Measurements from ENCODE around the gene KCNMB4.

KCNMB4 gene

GRCh38 chr12:70364695-70365397, 1.2 kb upstream of the KCNMB4 start:
- no peak overlapping the region for H3K4ac ChIP-seq (ENCODE audit: low read length)
- peak overlapping the region; percentile 78 to 83 for H3K4me3 ChIP-seq (ENCODE audit: low read length in 2 of 2)
- peaks cover 0 to 22% (median 13%) of the 10 kb centered on the region in 3 experiments for H3K27me3 ChIP-seq (ENCODE audit: control insufficient read depth in 3 of 3, insufficient read depth in 3 of 3, low read depth in 1 of 3, low read length in 3 of 3)
- H4K8ac ChIP-seq (ENCODE audit: low read depth, low read length), result no peak overlapping the region
- peak; percentile 11 for DNase-seq (ENCODE audit: low spot score)
- H3K4me1 ChIP-seq (ENCODE audit: control insufficient read depth in 2 of 2, insufficient read depth in 1 of 2, low read depth in 1 of 2, low read length in 2 of 2), result peaks cover 3 to 4% of the 10 kb centered on the region in 2 donors
- no peak overlapping the region for H4K91ac ChIP-seq (ENCODE audit: low read depth, low read length, poor library complexity)
- no peak overlapping the region for H2BK5ac ChIP-seq (ENCODE audit: low read length)
- H3K9ac ChIP-seq (ENCODE audit: low read depth, low read length, poor library complexity), result no peak overlapping the region
- H2BK12ac ChIP-seq (ENCODE audit: low read length), result no peak overlapping the region
- H3K23ac ChIP-seq (ENCODE audit: low read depth, low read length, poor library complexity), result no peak overlapping the region
- H3K79me1 ChIP-seq (ENCODE audit: low read depth, low read length), result no peaks in the 10 kb centered on the region
- H2BK15ac ChIP-seq (ENCODE audit: low read length), result no peak overlapping the region
- H2BK120ac ChIP-seq (ENCODE audit: low read depth, low read length), result no peak overlapping the region
- no peak overlapping the region for H3K14ac ChIP-seq (ENCODE audit: low read length)
- H3K36me3 ChIP-seq (replicated peaks in 1 of 2; ENCODE audit: control insufficient read depth in 2 of 2, insufficient read depth in 2 of 2, low read length in 2 of 2), result no peaks in the 10 kb centered on the region
- peaks cover 0 to 4% of the 10 kb centered on the region in 2 donors for H3K9me3 ChIP-seq (replicated peaks in 1 of 2; ENCODE audit: control insufficient read depth in 2 of 2, insufficient read depth in 1 of 2, low read depth in 1 of 2, low read length in 2 of 2)
- no CpG with 5 or more reads among the region's 16 CpGs for WGBS, 2 donors (ENCODE audit: extremely low coverage in 2 of 2, insufficient read length in 2 of 2, insufficient replicate concordance in 1 of 2)
- peak overlapping the region; percentile 90 for H3K4me2 ChIP-seq (ENCODE audit: insufficient read depth, low read length, poor library complexity, severe bottlenecking)
- no peak overlapping the region for H3K18ac ChIP-seq (ENCODE audit: low read length)
- peak overlapping the region; percentile 99 for H2AFZ ChIP-seq (ENCODE audit: low read length)
- H3K27ac ChIP-seq (replicated peaks; ENCODE audit: low read length), result no peak overlapping the region
- no peak overlapping the region for H2AK5ac ChIP-seq (ENCODE audit: low read depth, low read length)

- H3K36me3 ChIP-seq (replicated peaks in 1 of 2; ENCODE audit: control insufficient read depth in 2 of 2, insufficient read depth in 2 of 2, low read length in 2 of 2), result no peaks in the 10 kb centered on the region
- peaks cover 3 to 4% of the 10 kb centered on the region in 2 donors for H3K4me1 ChIP-seq (ENCODE audit: control insufficient read depth in 2 of 2, insufficient read depth in 1 of 2, low read depth in 1 of 2, low read length in 2 of 2)
- no peak overlapping the region for H3K14ac ChIP-seq (ENCODE audit: low read length)
- H3K27me3 ChIP-seq (ENCODE audit: control insufficient read depth in 3 of 3, insufficient read depth in 3 of 3, low read depth in 1 of 3, low read length in 3 of 3), result peaks cover 0 to 22% (median 13%) of the 10 kb centered on the region in 3 experiments
- no CpG with 5 or more reads among the region's 6 CpGs for WGBS, 2 donors (ENCODE audit: extremely low coverage in 2 of 2, insufficient read length in 2 of 2, insufficient replicate concordance in 1 of 2)
- H4K8ac ChIP-seq (ENCODE audit: low read depth, low read length), result no peak overlapping the region
- no peak for DNase-seq (ENCODE audit: low spot score)
- no peak overlapping the region for H2BK12ac ChIP-seq (ENCODE audit: low read length)
- H3K4me3 ChIP-seq (ENCODE audit: low read length in 2 of 2), result peak overlapping the region; percentile 78 to 83
- H3K9me3 ChIP-seq (replicated peaks in 1 of 2; ENCODE audit: control insufficient read depth in 2 of 2, insufficient read depth in 1 of 2, low read depth in 1 of 2, low read length in 2 of 2), result peaks cover 0 to 4% of the 10 kb centered on the region in 2 donors
- no peak overlapping the region for H4K91ac ChIP-seq (ENCODE audit: low read depth, low read length, poor library complexity)
- peak overlapping the region; percentile 91 for H3K9ac ChIP-seq (ENCODE audit: low read depth, low read length, poor library complexity)
- H3K4ac ChIP-seq (ENCODE audit: low read length), result no peak overlapping the region
- H3K4me2 ChIP-seq (ENCODE audit: insufficient read depth, low read length, poor library complexity, severe bottlenecking), result peak overlapping the region; percentile 90
- H2AFZ ChIP-seq (ENCODE audit: low read length), result peak overlapping the region; percentile 99
- H3K18ac ChIP-seq (ENCODE audit: low read length), result peak overlapping the region; percentile 94
- H2BK120ac ChIP-seq (ENCODE audit: low read depth, low read length), result no peak overlapping the region
- H3K23ac ChIP-seq (ENCODE audit: low read depth, low read length, poor library complexity), result peak overlapping the region; percentile 12
- no peaks in the 10 kb centered on the region for H3K79me1 ChIP-seq (ENCODE audit: low read depth, low read length)
- no peak overlapping the region for H2BK15ac ChIP-seq (ENCODE audit: low read length)
- H3K27ac ChIP-seq (replicated peaks; ENCODE audit: low read length), result no peak overlapping the region
- peak overlapping the region; percentile 70 for H2AK5ac ChIP-seq (ENCODE audit: low read depth, low read length)
- no peak overlapping the region for H2BK5ac ChIP-seq (ENCODE audit: low read length)
Measured at GRCh38 chr12:70365398-70365647, 767 bp upstream of the KCNMB4 start.

GRCh38 chr12:70366581-70367257, 629 bp downstream of the KCNMB4 start:
- peak overlapping the region; percentile 94 for H3K9ac ChIP-seq (ENCODE audit: low read depth, low read length, poor library complexity)
- no peaks in the 10 kb centered on the region for H3K79me1 ChIP-seq (ENCODE audit: low read depth, low read length)
- H4K8ac ChIP-seq (ENCODE audit: low read depth, low read length), result no peak overlapping the region
- H3K4ac ChIP-seq (ENCODE audit: low read length), result no peak overlapping the region
- H3K27me3 ChIP-seq (ENCODE audit: control insufficient read depth in 3 of 3, insufficient read depth in 3 of 3, low read depth in 1 of 3, low read length in 3 of 3), result peaks cover 0 to 22% (median 13%) of the 10 kb centered on the region in 3 experiments
- no peak overlapping the region for H2BK5ac ChIP-seq (ENCODE audit: low read length)
- no CpG with 5 or more reads among the region's 69 CpGs for WGBS, 2 donors (ENCODE audit: extremely low coverage in 2 of 2, insufficient read length in 2 of 2, insufficient replicate concordance in 1 of 2)
- H2AK5ac ChIP-seq (ENCODE audit: low read depth, low read length), result no peak overlapping the region
- peak overlapping the region; percentile 97 for H2BK15ac ChIP-seq (ENCODE audit: low read length)
- no peak overlapping the region for H3K27ac ChIP-seq (replicated peaks; ENCODE audit: low read length)
- H3K14ac ChIP-seq (ENCODE audit: low read length), result peak overlapping the region; percentile 97
- peak overlapping the region; percentile 78 to 83 for H3K4me3 ChIP-seq (ENCODE audit: low read length in 2 of 2)
- peaks cover 3 to 4% of the 10 kb centered on the region in 2 donors for H3K4me1 ChIP-seq (ENCODE audit: control insufficient read depth in 2 of 2, insufficient read depth in 1 of 2, low read depth in 1 of 2, low read length in 2 of 2)
- peaks cover 0 to 2% of the 10 kb centered on the region in 2 donors for H3K36me3 ChIP-seq (replicated peaks in 1 of 2; ENCODE audit: control insufficient read depth in 2 of 2, insufficient read depth in 2 of 2, low read length in 2 of 2)
- H3K4me2 ChIP-seq (ENCODE audit: insufficient read depth, low read length, poor library complexity, severe bottlenecking), result peak overlapping the region; percentile 94
- H3K9me3 ChIP-seq (replicated peaks in 1 of 2; ENCODE audit: control insufficient read depth in 2 of 2, insufficient read depth in 1 of 2, low read depth in 1 of 2, low read length in 2 of 2), result peaks cover 0 to 4% of the 10 kb centered on the region in 2 donors
- peak; percentile 32 for DNase-seq (ENCODE audit: low spot score)
- H4K91ac ChIP-seq (ENCODE audit: low read depth, low read length, poor library complexity), result no peak overlapping the region
- peak overlapping the region; percentile 94 for H3K18ac ChIP-seq (ENCODE audit: low read length)
- peak overlapping the region; percentile 68 for H3K23ac ChIP-seq (ENCODE audit: low read depth, low read length, poor library complexity)
- peak overlapping the region; percentile 99 for H2AFZ ChIP-seq (ENCODE audit: low read length)
- H2BK12ac ChIP-seq (ENCODE audit: low read length), result no peak overlapping the region
- H2BK120ac ChIP-seq (ENCODE audit: low read depth, low read length), result no peak overlapping the region
